Naive thymus-derived CD4-positive, alpha-beta T cell (primary cell): Measurements from ENCODE around the gene CCDC116. TPM values are rescaled to one million over a fixed set of nuclear protein-coding genes. Genes with fewer than 3 reads are reported as not detected.
"Not testable (repeated sequence)": the region's sequence is repeated elsewhere in the genome, so short reads cannot be mapped to it uniquely, and the experiment has no call there.

Source experiments
- ATAC-seq: fragments of 150-1000 bp; cut with Tn5 transposase; 2 replicates; pipeline ENCODE4 v1.10.0; 2021; ENCODE audit warnings: mild to moderate bottlenecking, moderate library complexity
- CTCF ChIA-PET: fragments of 350-600 bp; sonication (Branson Sonifier 250); formaldehyde crosslinking; loops from one replicate; lab custom pipeline; 2021; ENCODE audit warnings: antibody characterized with exemption; lab: Charles Lee
- POLR2A ChIA-PET: fragments of 350-600 bp; sonication (Branson Sonifier 250); formaldehyde crosslinking; loops from one replicate; lab custom pipeline; 2021; ENCODE audit warnings: antibody characterized with exemption, inconsistent platforms; lab: Charles Lee
- DNase-seq, 9 donors: peaks; one replicate each; pipeline versions ENCODE4 v3.0.0 to v3.0.0-alpha.2; 2020 to 2022; ENCODE audit warnings: mixed read lengths in 1 of 9
- H3K27ac ChIP-seq: one replicate; pipeline ENCODE4 v1.7.0; 2013; ENCODE audit warnings: mild to moderate bottlenecking, low read depth, low read length, moderate library complexity
- H3K27me3 ChIP-seq, 2 donors: one replicate each; pipeline ENCODE4 v1.7.0; 2013; ENCODE audit warnings: low read length in 2 of 2, mild to moderate bottlenecking in 2 of 2, moderate library complexity in 2 of 2; ENCODE audit not compliant: control insufficient read depth in 2 of 2, insufficient read depth in 2 of 2
- H3K36me3 ChIP-seq, 3 experiments: 1 replicate in 2 of 3; 2 replicates in 1 of 3; pipeline ENCODE4 v1.7.0; 2013; ENCODE audit warnings: low read length in 3 of 3, mild to moderate bottlenecking in 3 of 3, moderate library complexity in 1 of 3; ENCODE audit not compliant: insufficient read depth in 3 of 3, control insufficient read depth in 2 of 3
- H3K4me1 ChIP-seq, 2 donors: one replicate each; pipeline ENCODE4 v1.7.0; 2013; ENCODE audit warnings: low read length in 2 of 2, mild to moderate bottlenecking in 2 of 2, moderate library complexity in 1 of 2; ENCODE audit not compliant: control insufficient read depth in 2 of 2, insufficient read depth in 2 of 2
- H3K4me3 ChIP-seq: 2 replicates; pipeline ENCODE4 v1.7.0; 2013; ENCODE audit warnings: mild to moderate bottlenecking, low read length
- H3K9me3 ChIP-seq, 3 experiments: 1 replicate in 2 of 3; 2 replicates in 1 of 3; pipeline ENCODE4 v1.7.0; 2013; ENCODE audit warnings: low read length in 3 of 3; ENCODE audit not compliant: control insufficient read depth in 2 of 3
- H3K27ac Mint-ChIP-seq, 9 donors: one replicate each; pipeline ENCODE4 v1.8.0; 2020 to 2022; ENCODE audit warnings: mixed read lengths in 9 of 9, mild to moderate bottlenecking in 8 of 9, moderate library complexity in 5 of 9, inconsistent platforms in 2 of 9
- H3K27me3 Mint-ChIP-seq, 5 donors: one replicate each; pipeline ENCODE4 v1.8.0; 2021 to 2022; ENCODE audit warnings: mixed read lengths in 5 of 5, mild to moderate bottlenecking in 1 of 5
- H3K36me3 Mint-ChIP-seq, 5 donors: one replicate each; pipeline ENCODE4 v1.8.0; 2020 to 2022; ENCODE audit warnings: mixed read lengths in 5 of 5, mild to moderate bottlenecking in 3 of 5, inconsistent platforms in 1 of 5
- H3K4me1 Mint-ChIP-seq, 7 donors: one replicate each; pipeline ENCODE4 v1.8.0; 2020 to 2022; ENCODE audit warnings: mixed read lengths in 7 of 7, mild to moderate bottlenecking in 3 of 7, inconsistent platforms in 1 of 7
- H3K4me3 Mint-ChIP-seq, 10 donors: one replicate each; pipeline ENCODE4 v1.8.0; 2020 to 2022; ENCODE audit warnings: mild to moderate bottlenecking in 10 of 10, mixed read lengths in 10 of 10, moderate library complexity in 6 of 10, inconsistent platforms in 2 of 10
- H3K9me3 Mint-ChIP-seq, 11 donors: one replicate each; pipeline ENCODE4 v1.8.0; 2020 to 2022; ENCODE audit warnings: mixed read lengths in 11 of 11, mild to moderate bottlenecking in 4 of 11, inconsistent platforms in 1 of 11, moderate library complexity in 1 of 11
- intact Hi-C, 2 donors: fragments of 100-400 bp; cut with micrococcal nuclease; formaldehyde crosslinking; loops; one replicate each; pipeline ENCODE4 v1.15.1; 2023
- polyA plus RNA-seq, 2 donors: library from polyadenylated mRNA; unstranded; fragments of 300-500 nt; fragmentation: Illumina TruSeq; gene quantifications; one replicate each; pipeline ENCODE4 v1.2.3, GENCODE V29; 2021
- total RNA-seq, 6 experiments: library from RNA in 5 of 6; stranded (reverse) in 5 of 6; gene quantifications; 1 replicate in 5 of 6; 2 replicates in 1 of 6; pipeline ENCODE4 v1.2.3 and lab custom pipeline; 2021 to 2026

The CCDC116 gene
- total and polyA plus RNA-seq, 7 experiments from 2014 or later = 0.21 to 0.43 (median 0.27) TPM; not detected in 3

GRCh38 chr22:21634081-21634480 is 1.5 kb downstream of the CCDC116 start:
- Histone ChIP-seq H3K27ac (no peak overlapping the region), H3K9me3 (no peaks in the 10 kb centered on the region), H3K4me1 (no peaks in the 10 kb centered on the region), H3K27me3 (no peaks in the 10 kb centered on the region), H3K36me3 (peaks cover 0 to 6% (median 0%) of the 10 kb centered on the region in 3 experiments), H3K4me3 (no peak overlapping the region)
- Mint-ChIP-seq H3K36me3 (peaks cover 0 to 1% (median 0%) of the 10 kb centered on the region in 5 donors), H3K4me3 (no peak overlapping the region), H3K27me3 (no peaks in the 10 kb centered on the region), H3K27ac (no peak overlapping the region), H3K9me3 (no peaks in the 10 kb centered on the region), H3K4me1 (peaks cover 3 to 16% (median 9%) of the 10 kb centered on the region in 7 donors)
- ChIA-PET POLR2A (interaction anchor here (0.8 kb wide), 1 partner anchor 834 kb away, joined by 3 read pairs; no protein-coding TSS in a partner anchor), CTCF (interaction anchor here (1.6 kb wide), 1 partner anchor 9 kb away, joined by 4 read pairs; no protein-coding TSS in a partner anchor)
- intact Hi-C loops = no loop called here
- ATAC-seq (no peak), DNase-seq (no peak)

- H3K27ac ChIP-seq = no peak overlapping the region
- DNase-seq (no peak), ATAC-seq (no peak)
- Mint-ChIP-seq H3K4me1 (peaks cover 0 to 14% (median 7%) of the 10 kb centered on the region in 7 donors), H3K27ac (no peak overlapping the region), H3K4me3 (no peak overlapping the region), H3K27me3 (no peaks in the 10 kb centered on the region), H3K36me3 (no peaks in the 10 kb centered on the region), H3K9me3 (no peaks in the 10 kb centered on the region)
- peaks cover 0 to under 1% (median 0%) of the 10 kb centered on the region in 3 experiments for H3K36me3 ChIP-seq
- intact Hi-C loops = no loop called here
- no peaks in the 10 kb centered on the region for H3K9me3 ChIP-seq
- H3K4me1 ChIP-seq = no peaks in the 10 kb centered on the region
- POLR2A ChIA-PET = no interaction called here
- H3K4me3 ChIP-seq = no peak overlapping the region
- CTCF ChIA-PET = interaction anchor here (1.6 kb wide), 1 partner anchor 8 kb away, joined by 4 read pairs; no protein-coding TSS in a partner anchor
- no peaks in the 10 kb centered on the region for H3K27me3 ChIP-seq
Measured at GRCh38 chr22:21634844-21635243, 2.3 kb downstream of the CCDC116 start.

DNA sequence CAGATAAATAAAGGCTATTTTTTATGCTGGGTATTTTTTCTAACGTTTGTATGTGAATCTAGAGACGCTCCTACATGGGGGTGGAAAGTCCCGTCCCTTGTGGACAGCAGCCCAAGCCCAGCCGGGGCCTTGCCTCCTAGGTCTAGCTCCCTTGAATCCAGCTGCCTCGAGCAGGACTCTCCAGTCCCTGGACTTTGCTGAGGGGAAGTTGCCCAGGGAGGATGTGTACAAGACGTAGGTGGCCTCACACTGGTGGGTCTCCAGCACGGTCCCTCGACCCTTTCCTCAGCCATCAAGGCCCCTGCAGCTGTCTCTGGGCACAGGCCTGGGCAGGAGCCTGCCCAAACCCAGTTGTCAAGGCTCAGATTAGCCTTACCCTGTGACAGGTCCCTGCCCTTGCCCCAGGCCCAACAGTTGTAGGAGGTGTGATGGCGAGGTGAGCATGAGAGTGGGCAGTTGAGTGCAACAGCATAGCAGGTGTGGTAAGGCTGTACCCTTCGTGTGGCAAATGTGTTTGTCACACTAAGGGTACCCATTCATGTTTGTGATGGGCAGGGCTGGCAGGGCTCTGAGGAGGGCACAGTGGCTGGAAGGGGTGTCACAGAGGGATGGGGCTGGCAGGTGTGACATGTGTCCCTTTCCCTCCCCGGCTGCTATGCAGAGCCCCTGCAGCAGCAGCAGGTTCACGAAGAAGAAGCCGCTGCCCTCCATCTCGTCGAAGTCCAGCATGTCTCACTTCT is 3.4 kb downstream of the CCDC116 start:
- POLR2A ChIA-PET = no interaction called here
- H3K27me3 Mint-ChIP-seq = no peaks in the 10 kb centered on the region

DNA sequence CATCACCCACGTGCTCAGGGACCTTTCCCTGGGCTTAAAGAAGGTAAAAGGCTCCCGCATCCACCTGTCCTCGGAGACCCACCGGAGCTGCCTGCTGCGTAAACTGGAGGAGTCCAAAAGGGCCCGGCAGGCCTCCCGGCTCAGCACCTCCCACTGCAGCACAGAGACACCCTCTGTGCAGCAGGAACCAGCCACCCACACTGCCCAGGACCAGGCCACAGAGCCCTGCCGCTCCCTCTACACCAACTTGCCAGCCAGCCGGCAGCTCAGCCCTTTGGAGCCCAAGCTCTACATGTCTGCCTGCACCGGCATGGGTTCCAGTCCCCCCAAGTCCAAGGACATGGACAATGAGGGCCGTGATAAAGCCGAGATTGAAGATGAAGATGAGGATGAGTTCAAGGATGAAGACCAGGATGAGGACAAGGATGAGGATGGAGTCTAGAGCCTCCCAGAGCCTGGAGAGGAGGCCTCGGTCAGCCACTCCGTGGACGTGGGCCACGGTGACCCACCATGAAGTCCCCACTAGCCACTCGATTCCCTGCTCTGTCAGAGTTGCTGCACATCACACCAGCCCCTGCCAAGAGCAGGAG is 4.2 kb downstream of the CCDC116 start:
- Mint-ChIP-seq H3K27ac (no peak overlapping the region), H3K4me1 (peaks cover 7 to 16% (median 10%) of the 10 kb centered on the region in 7 donors), H3K27me3 (no peaks in the 10 kb centered on the region), H3K9me3 (no peaks in the 10 kb centered on the region), H3K36me3 (no peaks in the 10 kb centered on the region), H3K4me3 (no peak overlapping the region)
- Histone ChIP-seq H3K27ac (no peak overlapping the region), H3K36me3 (no peaks in the 10 kb centered on the region), H3K27me3 (no peaks in the 10 kb centered on the region), H3K4me1 (peaks cover 4 to 6% of the 10 kb centered on the region in 2 donors), H3K9me3 (no peaks in the 10 kb centered on the region), H3K4me3 (no peak overlapping the region)
- intact Hi-C loops = no loop called here
- ATAC-seq = no peak
- no peak for DNase-seq
- ChIA-PET POLR2A (no interaction called here), CTCF (no interaction called here)

More for the DNA sequence above, 3.4 kb downstream of the CCDC116 start:
- DNase-seq = no peak
- H3K4me3 Mint-ChIP-seq = no peak overlapping the region
- H3K4me1 Mint-ChIP-seq = peaks cover 2 to 13% (median 5%) of the 10 kb centered on the region in 7 donors
- no peak overlapping the region for H3K4me3 ChIP-seq
- intact Hi-C loops = no loop called here
- no peaks in the 10 kb centered on the region for H3K36me3 Mint-ChIP-seq
- no peaks in the 10 kb centered on the region for H3K36me3 ChIP-seq
- no peaks in the 10 kb centered on the region for H3K9me3 Mint-ChIP-seq
- no peak overlapping the region for H3K27ac ChIP-seq
- no peaks in the 10 kb centered on the region for H3K27me3 ChIP-seq
- ATAC-seq = no peak
- no peaks in the 10 kb centered on the region for H3K4me1 ChIP-seq
- CTCF ChIA-PET = interaction anchor here (1.2 kb wide), 1 partner anchor 11 kb away, joined by 3 read pairs; no protein-coding TSS in a partner anchor
- peak overlapping the region in 1 of 9 donors; percentile 14 for H3K27ac Mint-ChIP-seq
- H3K9me3 ChIP-seq = no peaks in the 10 kb centered on the region

- ATAC-seq, CTCF ChIA-PET, H3K27me3 Mint-ChIP-seq, H3K36me3 Mint-ChIP-seq, H3K4me1 ChIP-seq, H3K4me3 Mint-ChIP-seq, H3K9me3 Mint-ChIP-seq, intact Hi-C loops, H3K27ac Mint-ChIP-seq, H3K27me3 ChIP-seq, H3K36me3 ChIP-seq, POLR2A ChIA-PET, DNase-seq, H3K4me3 ChIP-seq, H3K27ac ChIP-seq, H3K9me3 ChIP-seq: not testable (repeated sequence)
- peaks cover 10 to 18% (median 14%) of the 10 kb centered on the region in 7 donors for H3K4me1 Mint-ChIP-seq
Measured at GRCh38 chr22:21637450-21637849, 4.9 kb downstream of the CCDC116 start.

DNA sequence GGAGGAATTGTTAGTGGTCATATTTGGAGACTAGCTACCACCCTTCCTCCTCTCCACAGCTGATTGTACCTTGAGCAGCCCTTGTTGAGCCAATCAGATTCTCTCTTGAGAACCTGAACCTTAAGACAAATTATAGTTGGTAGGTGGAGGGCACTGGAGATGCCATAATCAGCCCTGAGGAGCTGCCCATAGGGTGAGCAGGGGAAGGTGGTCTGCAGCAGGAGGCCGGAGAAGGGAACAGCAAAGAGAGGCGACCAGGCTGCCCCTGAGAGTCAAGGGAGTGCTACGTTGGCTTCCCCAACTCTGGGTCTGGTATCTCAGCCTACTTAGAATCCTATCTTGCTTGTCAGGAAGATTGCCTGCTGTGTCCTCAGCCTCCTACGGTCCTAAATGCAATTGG is 6.8 kb downstream of the CCDC116 start:
- POLR2A ChIA-PET = interaction anchor here (1.2 kb wide), 1 partner anchor 10 kb away, joined by 3 read pairs; no protein-coding TSS in a partner anchor

More for the DNA sequence above, 6.8 kb downstream of the CCDC116 start:
- Mint-ChIP-seq H3K27me3 (no peaks in the 10 kb centered on the region), H3K9me3 (no peaks in the 10 kb centered on the region), H3K4me1 (peaks cover 18 to 30% (median 23%) of the 10 kb centered on the region in 7 donors), H3K27ac (no peak overlapping the region), H3K4me3 (peak overlapping the region in 1 of 10 donors; percentile 45), H3K36me3 (peaks cover 0 to 10% (median 4%) of the 10 kb centered on the region in 5 donors)
- Histone ChIP-seq H3K36me3 (peaks cover 0 to 4% (median 0%) of the 10 kb centered on the region in 3 experiments), H3K4me1 (peaks cover 15 to 18% of the 10 kb centered on the region in 2 donors), H3K4me3 (no peak overlapping the region), H3K9me3 (no peaks in the 10 kb centered on the region), H3K27ac (no peak overlapping the region), H3K27me3 (no peaks in the 10 kb centered on the region)
- DNase-seq = no peak
- CTCF ChIA-PET = no interaction called here
- ATAC-seq = no peak
- intact Hi-C loops = no loop called here
